ENCODE results near the gene TMEM222.

Gene TMEM222

DNA sequence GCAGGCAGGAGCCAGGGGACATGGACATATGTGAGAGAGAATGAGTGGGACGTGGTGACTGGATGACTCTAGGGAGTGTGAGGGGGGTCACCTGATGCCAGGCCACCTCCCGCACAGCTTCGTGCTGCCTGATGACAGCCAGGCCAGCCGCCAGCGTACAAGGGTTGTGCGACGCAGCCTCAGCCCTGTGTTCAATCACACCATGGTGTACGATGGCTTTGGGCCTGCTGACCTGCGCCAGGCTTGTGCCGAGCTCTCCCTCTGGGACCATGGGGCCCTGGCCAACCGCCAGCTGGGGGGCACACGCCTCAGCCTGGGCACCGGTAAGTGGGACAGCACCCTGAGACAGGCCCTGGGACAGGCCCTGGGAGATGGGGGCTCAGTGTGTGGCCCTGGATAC lies 31.2 kb downstream of the TMEM222 start:
- Mint-ChIP-seq H3K27ac (no peak overlapping the region), H3K27me3 (ENCODE audit: low read depth) (no peaks in the 10 kb centered on the region), H3K9me3 (no peaks in the 10 kb centered on the region), H3K4me3 (no peak overlapping the region), H3K36me3 (ENCODE audit: low read depth) (peaks cover 5% of the 10 kb centered on the region), H3K4me1 (ENCODE audit: low read depth) (peaks cover 7% of the 10 kb centered on the region)
- no peak for DNase-seq (ENCODE audit: low spot score)

DNA sequence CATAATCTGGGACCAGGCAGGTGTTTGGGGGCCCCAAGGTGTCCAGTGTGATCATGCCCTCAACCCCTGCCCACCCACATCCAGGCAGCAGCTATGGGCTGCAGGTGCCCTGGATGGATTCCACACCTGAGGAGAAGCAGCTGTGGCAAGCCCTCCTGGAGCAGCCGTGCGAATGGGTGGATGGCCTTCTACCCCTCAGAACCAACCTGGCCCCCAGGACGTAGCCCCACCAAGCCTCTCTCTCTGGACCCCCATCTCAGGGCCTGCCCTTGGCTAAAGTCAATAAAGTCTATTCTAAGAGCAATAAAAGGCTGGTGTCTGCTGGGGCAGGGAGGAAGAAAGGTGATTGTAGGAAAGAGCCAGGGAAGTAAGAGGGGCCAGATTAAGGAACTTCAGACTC lies 31.7 kb downstream of the TMEM222 start:
- H3K4me1 Mint-ChIP-seq (ENCODE audit: low read depth): peaks cover 7% of the 10 kb centered on the region
- peaks cover 5% of the 10 kb centered on the region for H3K36me3 Mint-ChIP-seq (ENCODE audit: low read depth)
- H3K4me3 Mint-ChIP-seq: no peak overlapping the region
- H3K9me3 Mint-ChIP-seq: no peaks in the 10 kb centered on the region
- DNase-seq (ENCODE audit: low spot score): no peak
- no peak overlapping the region for H3K27ac Mint-ChIP-seq
- H3K27me3 Mint-ChIP-seq (ENCODE audit: low read depth): no peaks in the 10 kb centered on the region

GRCh38 chr1:27355683-27356082 lies 33.7 kb downstream of the TMEM222 start:
- Mint-ChIP-seq H3K9me3 (no peaks in the 10 kb centered on the region), H3K36me3 (ENCODE audit: low read depth) (peaks cover 2% of the 10 kb centered on the region), H3K27me3 (ENCODE audit: low read depth) (no peaks in the 10 kb centered on the region), H3K4me1 (ENCODE audit: low read depth) (peaks cover 20% of the 10 kb centered on the region), H3K4me3 (peak overlapping the region; percentile 14), H3K27ac (peak overlapping the region; percentile 31)
- no peak for DNase-seq (ENCODE audit: low spot score)

GRCh38 chr1:27356277-27356618 lies 34.3 kb downstream of the TMEM222 start:
- peaks cover 20% of the 10 kb centered on the region for H3K4me1 Mint-ChIP-seq (ENCODE audit: low read depth)
- no peak overlapping the region for H3K4me3 Mint-ChIP-seq
- H3K27me3 Mint-ChIP-seq (ENCODE audit: low read depth): no peaks in the 10 kb centered on the region
- H3K9me3 Mint-ChIP-seq: no peaks in the 10 kb centered on the region
- peaks cover 2% of the 10 kb centered on the region for H3K36me3 Mint-ChIP-seq (ENCODE audit: low read depth)
- no peak overlapping the region for H3K27ac Mint-ChIP-seq
- no peak for DNase-seq (ENCODE audit: low spot score)

DNA sequence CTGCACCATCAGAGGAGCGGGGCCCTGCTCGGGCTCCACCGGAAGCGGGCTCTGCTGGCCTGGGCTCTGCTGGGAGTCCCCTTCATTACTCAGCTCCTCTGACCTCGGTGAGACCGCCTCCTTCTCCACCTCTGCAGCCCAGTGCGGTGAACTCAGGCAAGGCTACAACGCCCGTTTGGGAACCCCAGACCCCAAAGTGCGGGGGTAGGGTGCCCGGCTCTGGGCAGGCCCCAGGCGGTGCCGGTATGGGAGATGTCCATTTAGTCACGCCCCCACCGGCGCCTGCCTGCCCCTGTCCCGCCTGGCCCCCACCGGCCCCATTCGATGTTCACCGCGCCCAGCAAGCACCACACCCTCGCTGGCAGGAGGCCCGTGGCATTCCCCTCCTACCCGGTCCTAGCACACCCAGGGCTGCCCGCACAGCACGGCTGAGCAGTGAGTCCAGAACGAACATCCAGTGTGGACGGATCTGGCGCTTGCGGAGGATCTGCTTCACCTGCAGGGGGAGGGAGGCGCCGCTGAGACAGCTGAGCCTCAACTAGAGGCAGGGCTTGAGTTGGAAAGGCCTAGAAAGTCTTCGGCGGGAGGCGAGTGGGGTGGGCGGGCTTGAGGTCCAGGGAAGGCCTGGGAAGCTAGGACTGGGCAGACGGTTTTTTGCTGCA lies 34.8 kb downstream of the TMEM222 start:
- DNase-seq (ENCODE audit: low spot score): no peak
- Mint-ChIP-seq H3K9me3 (no peaks in the 10 kb centered on the region), H3K27ac (peak overlapping the region; percentile 78)

GRCh38 chr1:27357281-27358037 lies 35.5 kb downstream of the TMEM222 start:
- H3K27me3 Mint-ChIP-seq (ENCODE audit: low read depth): no peaks in the 10 kb centered on the region
- H3K36me3 Mint-ChIP-seq (ENCODE audit: low read depth): no peaks in the 10 kb centered on the region
- H3K4me1 Mint-ChIP-seq (ENCODE audit: low read depth): peaks cover 20% of the 10 kb centered on the region
- H3K27ac Mint-ChIP-seq: peak overlapping the region; percentile 78
- H3K4me3 Mint-ChIP-seq: peak overlapping the region; percentile 75
- H3K9me3 Mint-ChIP-seq: no peaks in the 10 kb centered on the region
- DNase-seq (ENCODE audit: low spot score): peak; percentile 80

More for the DNA sequence above, 34.8 kb downstream of the TMEM222 start:
- Mint-ChIP-seq H3K36me3 (ENCODE audit: low read depth) (no peaks in the 10 kb centered on the region), H3K27me3 (ENCODE audit: low read depth) (no peaks in the 10 kb centered on the region), H3K4me1 (ENCODE audit: low read depth) (peaks cover 20% of the 10 kb centered on the region), H3K4me3 (peak overlapping the region; percentile 75)

- Mint-ChIP-seq H3K4me3 (no peak overlapping the region), H3K4me1 (ENCODE audit: low read depth) (peaks cover 20% of the 10 kb centered on the region), H3K36me3 (ENCODE audit: low read depth) (no peaks in the 10 kb centered on the region), H3K9me3 (no peaks in the 10 kb centered on the region), H3K27ac (no peak overlapping the region), H3K27me3 (ENCODE audit: low read depth) (no peaks in the 10 kb centered on the region)
- DNase-seq (ENCODE audit: low spot score): no peak
Observed at GRCh38 chr1:27358038-27358927, 36.3 kb downstream of the TMEM222 start.

DNA sequence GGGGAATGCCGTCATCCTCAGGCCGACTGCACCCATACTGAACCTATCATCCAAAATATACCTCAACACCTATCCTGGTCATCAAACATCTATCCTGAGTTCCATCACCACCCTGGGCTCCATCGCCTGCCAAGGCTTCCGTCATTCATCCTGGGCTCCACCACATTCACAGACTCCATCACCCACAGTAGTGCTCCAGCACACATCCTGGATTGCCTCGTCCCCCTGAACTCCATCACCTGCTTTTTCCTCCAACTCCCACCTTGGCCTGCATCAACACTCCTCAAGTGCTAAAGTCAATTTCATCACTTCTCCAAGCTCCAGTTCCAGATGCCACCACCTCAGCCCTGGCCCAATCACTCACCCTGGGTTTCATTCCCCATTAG lies 37.0 kb downstream of the TMEM222 start:
- peak overlapping the region; percentile 16 for H3K27ac Mint-ChIP-seq
- no peak overlapping the region for H3K4me3 Mint-ChIP-seq
- no peak for DNase-seq (ENCODE audit: low spot score)
- no peaks in the 10 kb centered on the region for H3K36me3 Mint-ChIP-seq (ENCODE audit: low read depth)
- H3K9me3 Mint-ChIP-seq: no peaks in the 10 kb centered on the region
- peaks cover 20% of the 10 kb centered on the region for H3K4me1 Mint-ChIP-seq (ENCODE audit: low read depth)
- H3K27me3 Mint-ChIP-seq (ENCODE audit: low read depth): no peaks in the 10 kb centered on the region

- no peaks in the 10 kb centered on the region for H3K27me3 Mint-ChIP-seq (ENCODE audit: low read depth)
- no peaks in the 10 kb centered on the region for H3K36me3 Mint-ChIP-seq (ENCODE audit: low read depth)
- H3K4me1 Mint-ChIP-seq (ENCODE audit: low read depth): peaks cover 22% of the 10 kb centered on the region
- H3K4me3 Mint-ChIP-seq: peak overlapping the region; percentile 74
- H3K9me3 Mint-ChIP-seq: no peaks in the 10 kb centered on the region
- DNase-seq (ENCODE audit: low spot score): no peak
- H3K27ac Mint-ChIP-seq: peak overlapping the region; percentile 13
Observed at GRCh38 chr1:27359822-27360158, 37.8 kb downstream of the TMEM222 start.

GRCh38 chr1:27360159-27361043 lies 38.4 kb downstream of the TMEM222 start:
- DNase-seq (ENCODE audit: low spot score): peak; percentile 36
- Mint-ChIP-seq H3K9me3 (no peaks in the 10 kb centered on the region), H3K27ac (peak overlapping the region; percentile 13), H3K36me3 (ENCODE audit: low read depth) (no peaks in the 10 kb centered on the region), H3K4me1 (ENCODE audit: low read depth) (peaks cover 27% of the 10 kb centered on the region), H3K4me3 (peak overlapping the region; percentile 74), H3K27me3 (ENCODE audit: low read depth) (no peaks in the 10 kb centered on the region)

GRCh38 chr1:27361044-27361402 lies 39.1 kb downstream of the TMEM222 start:
- Mint-ChIP-seq H3K27me3 (ENCODE audit: low read depth) (no peaks in the 10 kb centered on the region), H3K9me3 (no peaks in the 10 kb centered on the region), H3K4me1 (ENCODE audit: low read depth) (peaks cover 29% of the 10 kb centered on the region), H3K36me3 (ENCODE audit: low read depth) (no peaks in the 10 kb centered on the region), H3K27ac (no peak overlapping the region), H3K4me3 (peak overlapping the region; percentile 74)
- DNase-seq (ENCODE audit: low spot score): no peak

GRCh38 chr1:27361553-27361952 lies 39.6 kb downstream of the TMEM222 start:
- no peak overlapping the region for H3K4me3 Mint-ChIP-seq
- H3K36me3 Mint-ChIP-seq (ENCODE audit: low read depth): no peaks in the 10 kb centered on the region
- no peaks in the 10 kb centered on the region for H3K9me3 Mint-ChIP-seq
- no peaks in the 10 kb centered on the region for H3K27me3 Mint-ChIP-seq (ENCODE audit: low read depth)
- DNase-seq (ENCODE audit: low spot score): no peak
- peaks cover 29% of the 10 kb centered on the region for H3K4me1 Mint-ChIP-seq (ENCODE audit: low read depth)
- H3K27ac Mint-ChIP-seq: no peak overlapping the region

Measured in T-helper 2 cell treated with Interferon-gamma antibody and Interleukin-4, amounts not matched to agents 5 μg/mL and 100 μg/mL, for 36 hours (primary cell).